Keratinocyte (primary cell): Measurements from ENCODE around the gene DHODH.

ENCODE experiments used
- EZH2 ChIP-seq: IDR thresholded peaks from one replicate; pipeline ENCODE4 v1.6.1; 2012; ENCODE audit warnings: inconsistent platforms, mild to moderate bottlenecking, low read length, moderate library complexity
- TF ChIP-seq, protein P1 (sequence below), 3 experiments: IDR thresholded peaks in 1 of 3; conservative IDR thresholded peaks in 1 of 3; optimal IDR thresholded peaks in 1 of 3; 2 replicates in 2 of 3; 3 replicates in 1 of 3; pipeline versions ENCODE3 to v1.5.1; 2011; ENCODE audit warnings: low read length in 3 of 3, mild to moderate bottlenecking in 3 of 3, moderate library complexity in 2 of 3, control low read depth in 1 of 3, inconsistent platforms in 1 of 3; ENCODE audit not compliant: insufficient read depth in 2 of 3; ENCODE audit errors: extremely low read depth in 1 of 3

DNA sequence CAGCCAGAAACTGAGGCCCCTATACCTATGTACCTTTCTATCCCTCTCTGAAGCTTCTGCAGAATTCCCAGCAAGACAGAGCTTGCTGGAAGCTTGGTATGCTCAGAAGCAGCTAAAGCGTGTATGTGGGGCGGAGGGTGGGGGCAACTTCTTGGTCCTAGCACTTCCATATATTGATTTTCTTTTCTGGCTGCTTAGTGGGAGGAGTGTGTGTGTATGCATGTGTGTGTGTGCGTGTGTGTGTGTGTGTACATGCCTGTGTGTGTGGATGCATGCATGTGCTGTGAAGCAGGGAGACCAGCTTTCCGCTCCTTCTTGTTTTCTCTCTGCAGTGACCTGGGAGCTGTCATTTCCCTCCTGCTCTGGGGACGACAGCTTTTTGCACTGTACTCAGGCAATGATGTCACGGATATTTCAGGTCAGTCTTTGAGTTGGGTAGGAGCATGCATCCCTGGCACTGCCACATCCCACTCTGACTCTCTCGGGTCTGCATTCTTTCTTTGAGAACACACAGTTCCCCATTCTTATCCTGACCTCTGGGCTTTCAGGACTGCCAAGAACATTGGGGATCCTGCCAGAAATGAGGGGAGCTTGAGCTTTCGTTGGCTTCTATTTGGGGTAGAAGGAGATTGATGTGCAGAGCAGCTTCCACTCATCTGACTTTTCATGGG, 65.2 kb downstream of the DHODH start:
- TF ChIP-seq, protein P1, sequence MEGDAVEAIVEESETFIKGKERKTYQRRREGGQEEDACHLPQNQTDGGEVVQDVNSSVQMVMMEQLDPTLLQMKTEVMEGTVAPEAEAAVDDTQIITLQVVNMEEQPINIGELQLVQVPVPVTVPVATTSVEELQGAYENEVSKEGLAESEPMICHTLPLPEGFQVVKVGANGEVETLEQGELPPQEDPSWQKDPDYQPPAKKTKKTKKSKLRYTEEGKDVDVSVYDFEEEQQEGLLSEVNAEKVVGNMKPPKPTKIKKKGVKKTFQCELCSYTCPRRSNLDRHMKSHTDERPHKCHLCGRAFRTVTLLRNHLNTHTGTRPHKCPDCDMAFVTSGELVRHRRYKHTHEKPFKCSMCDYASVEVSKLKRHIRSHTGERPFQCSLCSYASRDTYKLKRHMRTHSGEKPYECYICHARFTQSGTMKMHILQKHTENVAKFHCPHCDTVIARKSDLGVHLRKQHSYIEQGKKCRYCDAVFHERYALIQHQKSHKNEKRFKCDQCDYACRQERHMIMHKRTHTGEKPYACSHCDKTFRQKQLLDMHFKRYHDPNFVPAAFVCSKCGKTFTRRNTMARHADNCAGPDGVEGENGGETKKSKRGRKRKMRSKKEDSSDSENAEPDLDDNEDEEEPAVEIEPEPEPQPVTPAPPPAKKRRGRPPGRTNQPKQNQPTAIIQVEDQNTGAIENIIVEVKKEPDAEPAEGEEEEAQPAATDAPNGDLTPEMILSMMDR (optimal IDR thresholded peaks at IDR 0.05 in 1 of 3, IDR thresholded peaks at IDR 0.05 in 1 of 3, conservative IDR thresholded peaks at IDR 0.05 in 1 of 3; ENCODE audit: extremely low read depth in 1 of 3, insufficient read depth in 2 of 3, low read length in 3 of 3) = no peak
- no peak for TF ChIP-seq EZH2
